ENCODE data around the gene CTNNA1. TPM values are rescaled to one million over a fixed set of nuclear protein-coding genes. Genes with fewer than 3 reads are reported as not detected.

The CTNNA1 gene
- total RNA-seq, 4 donors from 2014 or later, result 251 to 326 (median 274) TPM

DNA sequence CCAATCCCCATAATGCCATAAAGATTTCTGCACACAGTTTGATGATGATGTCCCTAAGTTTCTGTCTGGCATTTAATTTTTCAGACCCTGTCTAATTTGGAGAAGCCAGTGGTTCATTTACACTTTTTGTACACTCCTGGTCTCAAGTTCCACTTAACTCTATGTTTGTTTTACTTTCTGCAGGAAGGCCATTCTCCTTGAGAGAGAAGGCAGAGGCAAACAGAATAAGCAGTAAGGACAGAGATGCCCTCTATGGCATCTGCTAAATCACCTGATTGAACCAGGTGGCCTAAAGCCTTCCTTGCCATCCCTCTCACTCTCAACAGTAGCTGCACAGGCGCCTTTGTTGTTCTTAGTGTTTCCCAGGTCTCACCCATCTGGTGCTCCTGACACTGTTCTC lies 208.0 kb downstream of the CTNNA1 start:
- DNase-seq (ENCODE audit: low spot score) (no peak), ATAC-seq (ENCODE audit: low FRiP score) (no peak)
- TF ChIP-seq, protein P1, sequence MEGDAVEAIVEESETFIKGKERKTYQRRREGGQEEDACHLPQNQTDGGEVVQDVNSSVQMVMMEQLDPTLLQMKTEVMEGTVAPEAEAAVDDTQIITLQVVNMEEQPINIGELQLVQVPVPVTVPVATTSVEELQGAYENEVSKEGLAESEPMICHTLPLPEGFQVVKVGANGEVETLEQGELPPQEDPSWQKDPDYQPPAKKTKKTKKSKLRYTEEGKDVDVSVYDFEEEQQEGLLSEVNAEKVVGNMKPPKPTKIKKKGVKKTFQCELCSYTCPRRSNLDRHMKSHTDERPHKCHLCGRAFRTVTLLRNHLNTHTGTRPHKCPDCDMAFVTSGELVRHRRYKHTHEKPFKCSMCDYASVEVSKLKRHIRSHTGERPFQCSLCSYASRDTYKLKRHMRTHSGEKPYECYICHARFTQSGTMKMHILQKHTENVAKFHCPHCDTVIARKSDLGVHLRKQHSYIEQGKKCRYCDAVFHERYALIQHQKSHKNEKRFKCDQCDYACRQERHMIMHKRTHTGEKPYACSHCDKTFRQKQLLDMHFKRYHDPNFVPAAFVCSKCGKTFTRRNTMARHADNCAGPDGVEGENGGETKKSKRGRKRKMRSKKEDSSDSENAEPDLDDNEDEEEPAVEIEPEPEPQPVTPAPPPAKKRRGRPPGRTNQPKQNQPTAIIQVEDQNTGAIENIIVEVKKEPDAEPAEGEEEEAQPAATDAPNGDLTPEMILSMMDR (IDR thresholded peaks at IDR 0.05), result no peak

- DNase-seq (ENCODE audit: low spot score) (no peak), ATAC-seq (ENCODE audit: low FRiP score) (no peak)
- TF ChIP-seq, protein P1 (IDR thresholded peaks at IDR 0.05), result no peak
These were observed 208.5 kb downstream of the CTNNA1 start for GRCh38 chr5:138961729-138962128.

- no peak for ATAC-seq (ENCODE audit: low FRiP score)
- TF ChIP-seq, protein P1 (IDR thresholded peaks at IDR 0.05), result no peak
- DNase-seq (ENCODE audit: low spot score), result no peak
These were observed 209.6 kb downstream of the CTNNA1 start for GRCh38 chr5:138962614-138963370.

- DNase-seq (ENCODE audit: low spot score) (no peak), ATAC-seq (ENCODE audit: low FRiP score) (no peak)
- TF ChIP-seq, protein P1 (IDR thresholded peaks at IDR 0.05), result no peak
These were observed 210.6 kb downstream of the CTNNA1 start for GRCh38 chr5:138963763-138964371.

DNA sequence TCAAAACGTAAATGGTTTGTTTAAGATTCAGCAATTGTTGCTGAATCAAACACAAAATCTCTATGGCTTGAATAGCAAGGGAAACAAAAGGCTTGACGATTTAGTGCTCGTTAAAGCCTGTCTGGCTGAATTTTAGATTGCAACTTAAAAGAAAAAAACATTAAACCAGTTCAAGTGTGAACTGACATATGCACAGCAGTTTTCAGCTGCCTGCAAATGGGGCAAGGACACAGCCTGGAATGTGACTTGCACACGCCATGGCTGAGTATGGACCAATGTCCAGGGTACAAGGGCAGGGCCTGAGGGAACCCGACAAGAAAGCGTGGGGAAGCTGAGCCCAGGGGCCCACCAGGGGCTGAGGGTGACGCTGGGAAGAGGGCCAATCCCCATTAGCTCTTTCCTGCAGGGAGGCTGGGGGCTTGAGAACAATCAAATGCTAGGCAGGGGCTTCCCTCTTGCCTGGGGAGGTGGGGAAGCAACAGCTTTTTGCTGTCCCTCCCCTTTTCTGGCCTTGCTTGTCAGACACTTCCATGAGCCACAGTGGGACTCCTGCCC lies 211.5 kb downstream of the CTNNA1 start:
- DNase-seq (ENCODE audit: low spot score) (no peak), ATAC-seq (ENCODE audit: low FRiP score) (no peak)
- TF ChIP-seq, protein P1 (IDR thresholded peaks at IDR 0.05), result no peak

DNA sequence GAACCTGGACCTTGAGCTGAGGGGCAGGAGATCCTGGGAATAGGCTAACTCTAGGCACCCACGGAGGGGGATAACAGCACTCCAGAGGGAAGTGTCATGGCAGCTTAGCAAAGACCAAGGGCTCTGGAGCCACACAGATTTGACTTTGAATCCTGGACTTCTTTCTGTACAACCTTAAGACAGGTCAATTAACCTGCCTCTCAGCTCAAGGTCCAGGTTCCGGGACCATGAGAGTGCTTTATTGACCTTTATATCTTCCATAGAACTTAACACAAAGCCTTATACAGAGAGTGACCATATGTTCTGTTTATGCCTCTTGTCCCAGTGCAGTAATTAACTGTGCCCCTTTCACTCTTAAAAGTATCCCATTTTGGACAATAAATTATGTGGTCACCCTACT lies 212.4 kb downstream of the CTNNA1 start:
- TF ChIP-seq, protein P1 (IDR thresholded peaks at IDR 0.05), result no peak
- DNase-seq (ENCODE audit: low spot score), result no peak
- ATAC-seq (ENCODE audit: low FRiP score), result no peak
